ENCODE measurements around the gene NR2F1-AS1. TPM values are rescaled to one million over a fixed set of nuclear protein-coding genes. Genes with fewer than 3 reads are reported as not detected.
A peak's percentile ranks its signal among the peaks of the same experiment; 100 is the strongest.

Gene NR2F1-AS1
- total RNA-seq, 1 donor from 2014 or later = 6.9 TPM

DNA sequence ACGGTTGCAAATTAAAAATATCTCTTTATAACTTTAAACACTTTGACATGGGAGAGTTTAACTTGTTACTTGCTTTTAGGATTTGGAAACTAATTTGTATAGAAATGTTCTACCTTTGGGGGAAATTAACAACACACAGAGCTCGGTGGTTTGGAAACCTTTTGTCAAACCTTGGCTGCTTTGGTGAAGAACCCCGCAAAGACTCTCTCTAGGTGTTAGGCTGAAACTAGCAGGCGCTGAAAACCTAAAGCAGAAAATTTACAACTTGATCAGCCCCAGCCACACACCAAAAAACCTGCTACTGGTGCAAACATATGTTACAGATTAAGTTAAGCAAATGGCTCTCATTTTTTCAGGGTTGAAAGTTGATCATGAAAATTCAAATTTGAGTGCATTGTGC is 27.8 kb upstream of the NR2F1-AS1 start:
- peaks cover 6% of the 10 kb centered on the region for H4K20me1 ChIP-seq (ENCODE audit: insufficient read depth, low read length)
- DNase-seq (ENCODE audit: low read depth) (no peak), FAIRE-seq (no peak)
- no peaks in the 10 kb centered on the region for H3K9me3 ChIP-seq (ENCODE audit: insufficient read depth, low read depth, low read length)
- H3K79me2 ChIP-seq (ENCODE audit: insufficient read depth, low read length) = peaks cover 5% of the 10 kb centered on the region
- H3K36me3 ChIP-seq (ENCODE audit: insufficient read depth, low read length) = no peaks in the 10 kb centered on the region
- Mint-ChIP-seq H3K27me3 (ENCODE audit: low read depth, unreplicated experiment) (peaks cover 88% of the 10 kb centered on the region), H3K4me1 (ENCODE audit: low read depth, unreplicated experiment) (peaks cover 3% of the 10 kb centered on the region), H3K4me3 (ENCODE audit: unreplicated experiment) (no peak overlapping the region), H3K9me3 (ENCODE audit: unreplicated experiment) (no peaks in the 10 kb centered on the region), H3K27ac (ENCODE audit: unreplicated experiment) (no peak overlapping the region), H3K36me3 (ENCODE audit: low read depth, unreplicated experiment) (no peaks in the 10 kb centered on the region)
- no peak overlapping the region for H3K4me3 ChIP-seq (ENCODE audit: insufficient read depth, low read depth, low read length)
- H3K4me2 ChIP-seq (ENCODE audit: low read length) = no peak overlapping the region
- no peak overlapping the region for H3K27ac ChIP-seq (ENCODE audit: low read depth, low read length)
- TF ChIP-seq, protein P1, sequence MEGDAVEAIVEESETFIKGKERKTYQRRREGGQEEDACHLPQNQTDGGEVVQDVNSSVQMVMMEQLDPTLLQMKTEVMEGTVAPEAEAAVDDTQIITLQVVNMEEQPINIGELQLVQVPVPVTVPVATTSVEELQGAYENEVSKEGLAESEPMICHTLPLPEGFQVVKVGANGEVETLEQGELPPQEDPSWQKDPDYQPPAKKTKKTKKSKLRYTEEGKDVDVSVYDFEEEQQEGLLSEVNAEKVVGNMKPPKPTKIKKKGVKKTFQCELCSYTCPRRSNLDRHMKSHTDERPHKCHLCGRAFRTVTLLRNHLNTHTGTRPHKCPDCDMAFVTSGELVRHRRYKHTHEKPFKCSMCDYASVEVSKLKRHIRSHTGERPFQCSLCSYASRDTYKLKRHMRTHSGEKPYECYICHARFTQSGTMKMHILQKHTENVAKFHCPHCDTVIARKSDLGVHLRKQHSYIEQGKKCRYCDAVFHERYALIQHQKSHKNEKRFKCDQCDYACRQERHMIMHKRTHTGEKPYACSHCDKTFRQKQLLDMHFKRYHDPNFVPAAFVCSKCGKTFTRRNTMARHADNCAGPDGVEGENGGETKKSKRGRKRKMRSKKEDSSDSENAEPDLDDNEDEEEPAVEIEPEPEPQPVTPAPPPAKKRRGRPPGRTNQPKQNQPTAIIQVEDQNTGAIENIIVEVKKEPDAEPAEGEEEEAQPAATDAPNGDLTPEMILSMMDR (IDR thresholded peaks at IDR 0.05; ENCODE audit: insufficient read depth, low read depth, low read length) = no peak
- TF ChIP-seq EZH2 (IDR thresholded peaks at IDR 0.05; ENCODE audit: insufficient read depth, low read length) = no peak
- H2AFZ ChIP-seq (ENCODE audit: low read depth, low read length) = no peak overlapping the region
- H3K27me3 ChIP-seq (ENCODE audit: insufficient read depth, low read length) = peaks cover 45% of the 10 kb centered on the region
- H3K4me1 ChIP-seq (ENCODE audit: insufficient read depth, low read length) = peaks cover 35% of the 10 kb centered on the region
- no peak overlapping the region for H3K9ac ChIP-seq (ENCODE audit: low read length)

DNA sequence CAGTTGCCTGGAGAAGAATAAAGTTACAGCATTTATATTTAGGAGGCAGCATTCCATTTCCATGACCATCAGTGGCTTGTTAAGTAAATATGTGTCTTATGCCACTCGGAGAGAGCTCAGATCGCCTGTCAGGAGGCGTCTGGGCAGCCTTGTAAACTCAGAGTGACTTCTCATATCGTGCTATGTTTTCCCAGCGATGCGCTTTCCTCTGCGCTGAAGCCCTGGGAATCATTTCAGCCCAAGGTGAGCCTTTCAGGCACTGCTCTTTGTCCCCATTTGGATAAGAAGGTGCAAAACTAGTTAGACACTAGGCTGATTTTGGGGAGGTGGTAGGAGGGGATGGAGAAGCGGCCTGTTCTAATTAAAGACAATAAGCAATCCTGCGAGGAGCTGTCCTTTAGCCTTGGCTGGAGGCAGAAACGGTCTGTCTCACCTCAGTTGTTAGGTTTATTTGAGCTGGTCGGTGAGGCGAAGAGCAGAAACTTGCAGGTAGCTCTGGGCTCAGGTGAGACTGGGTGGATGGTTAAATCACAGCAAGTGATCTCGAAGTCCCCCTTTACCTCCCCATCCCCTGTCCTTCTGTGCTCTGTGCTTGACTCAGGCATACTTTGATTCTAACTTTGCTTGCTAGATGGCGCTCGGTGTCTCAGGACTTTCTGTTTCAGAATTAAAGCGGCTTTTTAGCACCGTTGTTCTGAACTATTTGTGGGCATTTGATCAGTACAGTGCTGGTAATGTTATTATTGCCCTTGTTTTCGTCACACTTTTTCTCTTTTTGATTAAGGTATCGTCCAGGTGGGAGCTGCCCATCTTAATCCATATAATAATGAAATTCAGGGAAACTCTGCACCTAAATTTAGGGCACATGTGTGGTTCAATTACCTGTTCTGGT is 26.6 kb upstream of the NR2F1-AS1 start:
- no peak for TF ChIP-seq EZH2 (IDR thresholded peaks at IDR 0.05; ENCODE audit: insufficient read depth, low read length)
- TF ChIP-seq, protein P1 (IDR thresholded peaks at IDR 0.05; ENCODE audit: insufficient read depth, low read depth, low read length) = peak; percentile 70
- Mint-ChIP-seq H3K27me3 (ENCODE audit: low read depth, unreplicated experiment) (peaks cover 77% of the 10 kb centered on the region), H3K4me1 (ENCODE audit: low read depth, unreplicated experiment) (peaks cover 4% of the 10 kb centered on the region), H3K27ac (ENCODE audit: unreplicated experiment) (no peak overlapping the region), H3K9me3 (ENCODE audit: unreplicated experiment) (peaks cover 4% of the 10 kb centered on the region), H3K4me3 (ENCODE audit: unreplicated experiment) (peak overlapping the region; percentile 40), H3K36me3 (ENCODE audit: low read depth, unreplicated experiment) (no peaks in the 10 kb centered on the region)
- no peaks in the 10 kb centered on the region for H3K36me3 ChIP-seq (ENCODE audit: insufficient read depth, low read length)
- no peak for FAIRE-seq
- peaks cover 47% of the 10 kb centered on the region for H3K4me1 ChIP-seq (ENCODE audit: insufficient read depth, low read length)
- H3K9me3 ChIP-seq (ENCODE audit: insufficient read depth, low read depth, low read length) = no peaks in the 10 kb centered on the region
- H3K27ac ChIP-seq (ENCODE audit: low read depth, low read length) = peak overlapping the region; percentile 63
- peaks cover 9% of the 10 kb centered on the region for H3K79me2 ChIP-seq (ENCODE audit: insufficient read depth, low read length)
- peaks cover 39% of the 10 kb centered on the region for H3K27me3 ChIP-seq (ENCODE audit: insufficient read depth, low read length)
- peak; percentile 87 for DNase-seq (ENCODE audit: low read depth)
- H3K9ac ChIP-seq (ENCODE audit: low read length) = peak overlapping the region; percentile 73
- peak overlapping the region; percentile 68 for H2AFZ ChIP-seq (ENCODE audit: low read depth, low read length)
- peak overlapping the region; percentile 92 for H3K4me2 ChIP-seq (ENCODE audit: low read length)
- H4K20me1 ChIP-seq (ENCODE audit: insufficient read depth, low read length) = peaks cover 6% of the 10 kb centered on the region
- H3K4me3 ChIP-seq (ENCODE audit: insufficient read depth, low read depth, low read length) = peak overlapping the region; percentile 62

DNA sequence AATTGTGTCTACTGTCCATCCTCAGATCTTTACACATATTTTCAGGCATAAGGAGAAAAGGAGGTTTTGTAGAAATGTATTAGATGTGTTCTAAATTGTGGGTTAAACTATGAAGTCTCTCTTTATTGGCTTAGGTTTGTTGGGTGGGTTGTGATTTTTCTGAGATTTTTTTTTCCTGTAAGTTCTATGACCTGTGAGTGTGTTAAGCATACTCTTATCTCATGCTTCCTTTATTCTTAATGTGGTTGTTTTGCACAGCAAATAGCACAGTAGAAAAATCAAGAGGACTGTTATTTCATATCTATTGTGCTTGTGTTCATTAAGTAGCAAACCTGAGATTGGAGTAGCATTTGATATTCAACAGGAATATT is 25.3 kb upstream of the NR2F1-AS1 start:
- no peak for FAIRE-seq
- peaks cover 29% of the 10 kb centered on the region for H3K27me3 ChIP-seq (ENCODE audit: insufficient read depth, low read length)
- H3K4me3 Mint-ChIP-seq (ENCODE audit: unreplicated experiment) = no peak overlapping the region
- no peak for DNase-seq (ENCODE audit: low read depth)
- H3K36me3 Mint-ChIP-seq (ENCODE audit: low read depth, unreplicated experiment) = no peaks in the 10 kb centered on the region
- peaks cover 1% of the 10 kb centered on the region for H3K4me1 Mint-ChIP-seq (ENCODE audit: low read depth, unreplicated experiment)
- H3K4me1 ChIP-seq (ENCODE audit: insufficient read depth, low read length) = peaks cover 52% of the 10 kb centered on the region
- peak overlapping the region; percentile 22 for H3K9ac ChIP-seq (ENCODE audit: low read length)
- no peak overlapping the region for H3K4me3 ChIP-seq (ENCODE audit: insufficient read depth, low read depth, low read length)
- H3K79me2 ChIP-seq (ENCODE audit: insufficient read depth, low read length) = peaks cover 13% of the 10 kb centered on the region
- H2AFZ ChIP-seq (ENCODE audit: low read depth, low read length) = no peak overlapping the region
- peak overlapping the region; percentile 25 for H3K4me2 ChIP-seq (ENCODE audit: low read length)
- H3K9me3 ChIP-seq (ENCODE audit: insufficient read depth, low read depth, low read length) = no peaks in the 10 kb centered on the region
- H3K27ac ChIP-seq (ENCODE audit: low read depth, low read length) = peak overlapping the region; percentile 22
- H3K27ac Mint-ChIP-seq (ENCODE audit: unreplicated experiment) = no peak overlapping the region
- peaks cover 67% of the 10 kb centered on the region for H3K27me3 Mint-ChIP-seq (ENCODE audit: low read depth, unreplicated experiment)
- no peaks in the 10 kb centered on the region for H3K36me3 ChIP-seq (ENCODE audit: insufficient read depth, low read length)
- H4K20me1 ChIP-seq (ENCODE audit: insufficient read depth, low read length) = no peaks in the 10 kb centered on the region
- H3K9me3 Mint-ChIP-seq (ENCODE audit: unreplicated experiment) = peaks cover 11% of the 10 kb centered on the region
- TF ChIP-seq, protein P1 (IDR thresholded peaks at IDR 0.05; ENCODE audit: insufficient read depth, low read depth, low read length) = no peak
- no peak for TF ChIP-seq EZH2 (IDR thresholded peaks at IDR 0.05; ENCODE audit: insufficient read depth, low read length)
